Astrocyte (in vitro differentiated cells and primary cell): ENCODE measurements around the gene GRK6. TPM values are rescaled to one million over a fixed set of nuclear protein-coding genes. Genes with fewer than 3 reads are reported as not detected.

Experiments
- DNase-seq: peaks from one replicate; pipeline ENCODE4 v3.0.0-alpha.2; 2010; ENCODE audit warnings: low read depth
- FAIRE-seq: peaks from 2 replicates; lab custom pipeline; 2011; peaks lifted over from hg19 to GRCh38; lab: Jason Lieb, UNC
- H2AFZ ChIP-seq: 2 replicates; pipeline ENCODE4 v1.6.0; 2012; ENCODE audit warnings: low read depth, low read length, inconsistent platforms
- H3K27ac ChIP-seq: 2 replicates; pipeline ENCODE4 v1.5.1; 2011; ENCODE audit warnings: low read depth, low read length, inconsistent platforms
- H3K27me3 ChIP-seq: 2 replicates; pipeline ENCODE4 v1.6.0; 2011; ENCODE audit warnings: low read length, inconsistent platforms; ENCODE audit not compliant: insufficient read depth
- H3K36me3 ChIP-seq: 2 replicates; pipeline ENCODE4 v1.5.1; 2011; ENCODE audit warnings: low read length, inconsistent platforms; ENCODE audit not compliant: insufficient read depth
- H3K4me1 ChIP-seq: 2 replicates; pipeline ENCODE4 v1.5.1; 2011; ENCODE audit warnings: low read length, inconsistent platforms; ENCODE audit not compliant: insufficient read depth
- H3K4me2 ChIP-seq: 2 replicates; pipeline ENCODE4 v1.6.0; 2012; ENCODE audit warnings: low read length, inconsistent platforms
- H3K4me3 ChIP-seq: 2 replicates; pipeline ENCODE4 v1.5.1; 2011; ENCODE audit warnings: low read depth, mild to moderate bottlenecking, low read length, inconsistent platforms; ENCODE audit not compliant: insufficient read depth
- H3K79me2 ChIP-seq: 2 replicates; pipeline ENCODE4 v1.6.0; 2012; ENCODE audit warnings: mild to moderate bottlenecking, low read length, inconsistent platforms; ENCODE audit not compliant: insufficient read depth
- H3K9ac ChIP-seq: 2 replicates; pipeline ENCODE4 v1.6.0; 2012; ENCODE audit warnings: mild to moderate bottlenecking, low read length, inconsistent platforms
- H3K9me3 ChIP-seq: 2 replicates; pipeline ENCODE4 v1.5.1; 2012; ENCODE audit warnings: low read depth, mild to moderate bottlenecking, low read length, inconsistent platforms; ENCODE audit not compliant: insufficient read depth
- H4K20me1 ChIP-seq: 2 replicates; pipeline ENCODE4 v1.6.0; 2012; ENCODE audit warnings: low read length, inconsistent platforms; ENCODE audit not compliant: insufficient read depth
- H3K27ac Mint-ChIP-seq: one replicate; pipeline ENCODE4 v1.8.0; 2021; ENCODE audit warnings: mild to moderate bottlenecking, mixed read lengths; ENCODE audit not compliant: unreplicated experiment
- H3K27me3 Mint-ChIP-seq: one replicate; pipeline ENCODE4 v1.8.0; 2021; ENCODE audit warnings: low read depth, mixed read lengths; ENCODE audit not compliant: unreplicated experiment
- H3K36me3 Mint-ChIP-seq: one replicate; pipeline ENCODE4 v1.8.0; 2021; ENCODE audit warnings: low read depth, mixed read lengths; ENCODE audit not compliant: unreplicated experiment
- H3K4me1 Mint-ChIP-seq: one replicate; pipeline ENCODE4 v1.8.0; 2021; ENCODE audit warnings: low read depth, mixed read lengths; ENCODE audit not compliant: unreplicated experiment
- H3K4me3 Mint-ChIP-seq: one replicate; pipeline ENCODE4 v1.8.0; 2021; ENCODE audit warnings: mild to moderate bottlenecking, moderate library complexity, mixed read lengths; ENCODE audit not compliant: unreplicated experiment
- H3K9me3 Mint-ChIP-seq: one replicate; pipeline ENCODE4 v1.8.0; 2021; ENCODE audit warnings: mild to moderate bottlenecking, mixed read lengths; ENCODE audit not compliant: unreplicated experiment
- EZH2 ChIP-seq: IDR thresholded peaks from 2 replicates; pipeline ENCODE4 v1.6.1; 2012; ENCODE audit warnings: mild to moderate bottlenecking, low read length, inconsistent platforms; ENCODE audit not compliant: insufficient read depth
- total RNA-seq: library from RNA; stranded (reverse); gene quantifications from 2 replicates; pipeline ENCODE4 v1.2.1, GENCODE V29; 2021
- TF ChIP-seq, protein P1 (sequence below): IDR thresholded peaks from 2 replicates; pipeline ENCODE4 v1.5.1; 2011; ENCODE audit warnings: low read depth, mild to moderate bottlenecking, inconsistent platforms, low read length, moderate library complexity; ENCODE audit not compliant: insufficient read depth

The GRK6 gene
- total RNA-seq, 1 donor from 2014 or later = 25.9 TPM

DNA sequence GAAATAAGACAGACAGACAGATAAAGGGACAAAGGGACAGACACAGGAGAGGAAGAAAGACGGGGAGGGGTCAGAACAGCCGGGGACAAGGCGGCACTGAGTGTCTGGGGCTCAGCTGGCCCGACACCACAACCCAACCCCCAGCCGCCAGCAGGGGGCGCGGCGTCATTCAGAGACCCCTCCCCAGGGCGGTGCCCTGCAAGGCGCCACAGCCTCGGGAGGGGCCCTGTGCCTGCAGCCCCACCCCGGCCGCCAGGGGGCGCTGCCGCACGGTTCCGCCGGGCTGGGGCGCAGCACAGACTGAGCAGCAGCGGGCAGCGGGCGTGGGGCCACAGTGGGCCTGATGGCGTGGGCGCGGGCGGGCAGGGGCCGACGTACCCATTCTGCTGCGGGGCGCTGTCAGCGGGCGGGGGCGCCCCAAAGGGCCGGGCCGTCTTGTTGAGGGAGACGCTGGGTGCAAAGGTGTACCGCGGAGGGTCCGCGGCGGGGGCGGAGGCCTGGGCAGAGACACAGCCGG lies 65.0 kb downstream of the GRK6 start:
- Histone ChIP-seq H3K79me2 (peaks cover 91% of the 10 kb centered on the region), H3K4me2 (peak overlapping the region; percentile 55), H3K36me3 (peaks cover 42% of the 10 kb centered on the region), H4K20me1 (peaks cover 79% of the 10 kb centered on the region), H3K9me3 (no peaks in the 10 kb centered on the region), H3K4me1 (peaks cover 67% of the 10 kb centered on the region), H3K27ac (peak overlapping the region; percentile 31), H3K27me3 (no peaks in the 10 kb centered on the region), H3K9ac (no peak overlapping the region), H3K4me3 (no peak overlapping the region), H2AFZ (no peak overlapping the region)
- no peaks in the 10 kb centered on the region for H3K27me3 Mint-ChIP-seq
- no peak for FAIRE-seq
- TF ChIP-seq, protein P1, sequence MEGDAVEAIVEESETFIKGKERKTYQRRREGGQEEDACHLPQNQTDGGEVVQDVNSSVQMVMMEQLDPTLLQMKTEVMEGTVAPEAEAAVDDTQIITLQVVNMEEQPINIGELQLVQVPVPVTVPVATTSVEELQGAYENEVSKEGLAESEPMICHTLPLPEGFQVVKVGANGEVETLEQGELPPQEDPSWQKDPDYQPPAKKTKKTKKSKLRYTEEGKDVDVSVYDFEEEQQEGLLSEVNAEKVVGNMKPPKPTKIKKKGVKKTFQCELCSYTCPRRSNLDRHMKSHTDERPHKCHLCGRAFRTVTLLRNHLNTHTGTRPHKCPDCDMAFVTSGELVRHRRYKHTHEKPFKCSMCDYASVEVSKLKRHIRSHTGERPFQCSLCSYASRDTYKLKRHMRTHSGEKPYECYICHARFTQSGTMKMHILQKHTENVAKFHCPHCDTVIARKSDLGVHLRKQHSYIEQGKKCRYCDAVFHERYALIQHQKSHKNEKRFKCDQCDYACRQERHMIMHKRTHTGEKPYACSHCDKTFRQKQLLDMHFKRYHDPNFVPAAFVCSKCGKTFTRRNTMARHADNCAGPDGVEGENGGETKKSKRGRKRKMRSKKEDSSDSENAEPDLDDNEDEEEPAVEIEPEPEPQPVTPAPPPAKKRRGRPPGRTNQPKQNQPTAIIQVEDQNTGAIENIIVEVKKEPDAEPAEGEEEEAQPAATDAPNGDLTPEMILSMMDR = peak; percentile 51
- TF ChIP-seq EZH2 = no peak
- H3K9me3 Mint-ChIP-seq = no peaks in the 10 kb centered on the region
- peak overlapping the region; percentile 54 for H3K4me3 Mint-ChIP-seq
- H3K4me1 Mint-ChIP-seq = peaks cover 32% of the 10 kb centered on the region
- no peak overlapping the region for H3K27ac Mint-ChIP-seq
- DNase-seq = no peak
- peaks cover 8% of the 10 kb centered on the region for H3K36me3 Mint-ChIP-seq

DNA sequence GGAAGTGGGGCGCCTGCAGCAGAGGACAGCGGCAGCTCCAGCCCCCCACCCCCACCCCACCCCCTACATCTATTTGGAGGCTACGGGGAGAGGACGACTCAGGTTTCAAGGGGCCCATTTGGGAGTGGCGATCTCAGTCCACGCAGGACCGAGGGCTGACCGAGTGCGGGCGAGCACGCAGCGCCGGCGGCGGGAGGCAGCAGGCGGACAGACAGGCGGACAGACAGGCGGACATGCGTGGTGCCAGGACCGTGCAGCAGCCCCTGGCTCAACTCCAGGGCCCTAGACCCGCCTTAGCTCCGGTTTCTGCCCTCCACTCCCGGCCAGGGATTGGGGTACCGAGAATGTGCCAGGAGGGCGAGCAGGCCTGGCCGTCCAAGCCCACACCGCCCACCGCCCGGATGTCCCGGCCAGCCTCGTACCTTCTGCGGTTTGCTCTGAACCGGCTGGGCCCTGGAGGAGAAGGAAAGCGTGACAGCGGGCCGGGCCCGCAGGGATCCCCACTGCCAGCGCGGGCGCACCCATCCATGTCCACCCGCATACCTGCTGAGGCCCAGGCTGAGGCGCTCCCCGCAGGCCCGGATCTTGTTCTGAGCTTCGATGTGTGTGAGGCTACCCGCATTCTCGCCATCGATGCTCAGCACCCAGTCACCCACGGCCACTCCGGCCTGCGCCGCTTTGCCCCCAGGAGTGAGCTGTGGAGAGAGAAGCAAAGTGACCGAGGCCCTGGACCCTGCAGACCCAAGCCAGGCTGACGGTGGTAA lies 65.7 kb downstream of the GRK6 start:
- peaks cover 32% of the 10 kb centered on the region for H3K4me1 Mint-ChIP-seq
- no peak for TF ChIP-seq EZH2
- TF ChIP-seq, protein P1 = no peak
- H3K9me3 Mint-ChIP-seq = no peaks in the 10 kb centered on the region
- Histone ChIP-seq H3K9me3 (no peaks in the 10 kb centered on the region), H3K36me3 (peaks cover 38% of the 10 kb centered on the region), H3K27ac (peak overlapping the region; percentile 3), H2AFZ (no peak overlapping the region), H3K4me1 (peaks cover 67% of the 10 kb centered on the region), H3K27me3 (no peaks in the 10 kb centered on the region), H3K4me2 (peak overlapping the region; percentile 96), H4K20me1 (peaks cover 75% of the 10 kb centered on the region), H3K9ac (peak overlapping the region; percentile 89), H3K79me2 (peaks cover 92% of the 10 kb centered on the region), H3K4me3 (no peak overlapping the region)
- H3K4me3 Mint-ChIP-seq = peak overlapping the region; percentile 73
- peaks cover 8% of the 10 kb centered on the region for H3K36me3 Mint-ChIP-seq
- H3K27ac Mint-ChIP-seq = peak overlapping the region; percentile 92
- no peak for DNase-seq
- H3K27me3 Mint-ChIP-seq = no peaks in the 10 kb centered on the region
- FAIRE-seq = no peak

Other genes with a start within 250 kb of the GRK6 start
- 31.7 and 36.4 TPM in 2 replicates for gene RAB24, start 123.0 kb upstream of the GRK6 start, total RNA-seq
- gene PRELID1, start 122.9 kb upstream of the GRK6 start, total RNA-seq = 178 and 196 TPM in 2 replicates
- 2.3 and 2.8 TPM in 2 replicates for gene MXD3, start 114.8 kb upstream of the GRK6 start, total RNA-seq
- 103 and 106 TPM in 2 replicates for gene LMAN2, start 75.0 kb upstream of the GRK6 start, total RNA-seq
- gene RGS14, start 68.8 kb upstream of the GRK6 start, total RNA-seq = 7.8 and 11.3 TPM in 2 replicates
- gene SLC34A1, start 42.2 kb upstream of the GRK6 start, total RNA-seq = not detected in 2 replicates
- not detected in 2 replicates for gene PFN3, start 26.0 kb upstream of the GRK6 start, total RNA-seq
- 2.8 and 3.0 TPM in 2 replicates for gene F12, start 17.1 kb upstream of the GRK6 start, total RNA-seq
- 9.9 TPM in 2 replicates for gene PRR7, start 20.1 kb downstream of the GRK6 start, total RNA-seq
- gene DBN1, start 47.0 kb downstream of the GRK6 start, total RNA-seq = 350 and 371 TPM in 2 replicates
- 590 and 591 TPM in 2 replicates for gene PDLIM7, start 70.9 kb downstream of the GRK6 start, total RNA-seq
- gene DOK3, start 83.2 kb downstream of the GRK6 start, total RNA-seq = 15.6 and 16.3 TPM in 2 replicates
- 92.5 and 99.5 TPM in 2 replicates for gene DDX41, start 90.3 kb downstream of the GRK6 start, total RNA-seq
- 47.8 and 48.3 TPM in 2 replicates for gene FAM193B, start 127.9 kb downstream of the GRK6 start, total RNA-seq
- 372 and 402 TPM in 2 replicates for gene TMED9, start 165.5 kb downstream of the GRK6 start, total RNA-seq
- 35.0 and 41.3 TPM in 2 replicates for gene B4GALT7, start 173.5 kb downstream of the GRK6 start, total RNA-seq